ENCODE measurements around the gene BLTP2.
"Not testable (repeated sequence)": the region's sequence is repeated elsewhere in the genome, so short reads cannot be mapped to it uniquely, and the experiment has no call there.

DNA sequence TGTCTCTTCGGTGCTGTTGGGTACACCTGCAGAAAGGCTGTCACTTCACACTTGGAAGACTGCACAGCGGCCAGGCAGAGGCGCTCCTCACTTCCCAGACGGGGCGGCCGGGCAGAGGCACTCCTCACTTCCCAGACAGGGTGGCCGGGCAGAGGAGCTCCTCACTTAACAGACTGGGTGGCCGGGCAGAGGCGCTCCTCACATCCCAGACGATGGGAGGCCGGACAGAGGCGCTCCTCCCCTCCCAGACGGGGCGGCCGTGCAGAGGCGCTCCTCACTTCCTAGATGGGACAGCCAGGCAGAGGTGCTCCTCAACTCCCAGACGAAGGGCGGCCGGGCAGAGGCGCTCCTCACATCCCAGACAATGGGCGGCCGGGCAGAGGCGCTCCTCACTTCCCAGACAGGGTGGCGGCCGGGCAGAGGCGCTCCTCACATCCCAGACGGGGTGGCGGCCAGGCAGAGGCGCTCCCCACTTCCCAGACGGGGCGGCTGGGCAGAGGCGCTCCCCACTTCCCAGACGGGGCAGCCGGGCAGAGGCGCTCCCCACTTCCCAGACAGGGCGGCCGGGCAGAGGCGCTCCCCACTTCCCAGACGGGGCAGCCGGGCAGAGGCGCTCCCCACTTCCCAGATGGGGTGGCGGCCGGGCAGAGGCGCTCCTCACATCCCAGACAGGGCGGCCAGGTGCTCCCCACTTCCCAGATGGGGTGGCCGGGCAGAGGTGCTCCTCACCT lies 14.0 kb upstream of the BLTP2 start:
- not testable (repeated sequence) for TF ChIP-seq POLR2A (IDR thresholded peaks at IDR 0.05; ENCODE audit: low read length); GATA1 (IDR thresholded peaks at IDR 0.05; ENCODE audit: low read depth, low read length)

Measured in erythroblast (primary cell).